ENCODE data around the gene CYP3A4. TPM values are rescaled to one million over a fixed set of nuclear protein-coding genes. Genes with fewer than 3 reads are reported as not detected.

The CYP3A4 gene
- total and polyA plus RNA-seq, 2 of the 13 experiments (the other 11 are each of a cell fraction or from before 2014, with no cell fraction given) = 0.11 to 0.24 TPM

- Histone ChIP-seq H3K27ac (ENCODE audit: extremely low read length, insufficient read depth, low read length) (no peak overlapping the region), H3K4me3 (replicated peaks in 1 of 3; ENCODE audit: insufficient read depth in 1 of 3, low read depth in 2 of 3, low read length in 3 of 3) (no peak overlapping the region), H3K4me2 (ENCODE audit: low read depth, low read length) (no peak overlapping the region), H3K79me2 (ENCODE audit: insufficient read depth, low read length) (no peaks in the 10 kb centered on the region), H4K20me1 (ENCODE audit: insufficient read depth, low read length) (no peaks in the 10 kb centered on the region), H3K27me3 (ENCODE audit: control insufficient read depth in 1 of 2, insufficient read depth in 2 of 2, low read length in 2 of 2) (no peaks in the 10 kb centered on the region), H3K9me3 (ENCODE audit: low read length) (no peaks in the 10 kb centered on the region), H2AFZ (ENCODE audit: low read length) (no peak overlapping the region), H3K9ac (ENCODE audit: insufficient read depth, low read depth, low read length) (no peak overlapping the region), H3K36me3 (replicated peaks in 1 of 2; ENCODE audit: control insufficient read depth in 1 of 2, insufficient read depth in 2 of 2, low read length in 2 of 2) (no peaks in the 10 kb centered on the region), H3K4me1 (ENCODE audit: insufficient read depth, low read length) (peaks cover 47% of the 10 kb centered on the region)
- BruUV-seq (replicated peaks) = no TSS peak
- WGBS (ENCODE audit: low lambda C conversion rate) = 94% methylated on average over 2 of the region's 2 CpGs
- FAIRE-seq (no peak), DNase-seq (ENCODE audit: low spot score) (no peak), ATAC-seq (no peak)
- intact Hi-C loops (cut with micrococcal nuclease; ENCODE audit: unreplicated experiment) (no loop called here), in situ Hi-C loops (cut with HindIII; ENCODE audit: extremely low pct_ligation_motif_present, low pct_unique_long_range_greater_than_20kb) (no loop called here)
- CTCF ChIA-PET (ENCODE audit: low intra/inter-chr PET ratio, low total read pairs) = no interaction called here
- TF ChIP-seq DDIT3 (CRISPR knock-in tag; IDR thresholded peaks at IDR 0.05) = no peak
- TF ChIP-seq ZNF556 (CRISPR knock-in tag; IDR thresholded peaks at IDR 0.05; ENCODE audit: borderline replicate concordance) = no peak
- no peak for TF ChIP-seq ZNF382 (CRISPR knock-in tag; IDR thresholded peaks at IDR 0.05; ENCODE audit: borderline replicate concordance)
- TF ChIP-seq ZNF770 (CRISPR knock-in tag; IDR thresholded peaks at IDR 0.05) = peak; percentile 86
- no peak for TF ChIP-seq MLXIP (CRISPR knock-in tag; IDR thresholded peaks at IDR 0.05; ENCODE audit: borderline replicate concordance)
- peak; percentile 50; the same call in 1 of the 2 replicates for TF ChIP-seq CEBPB (IDR thresholded peaks at IDR 0.05; ENCODE audit: borderline replicate concordance, low read depth, low read length)
- 0 out of 2 replicates have a peak, but pooled peaks have one; percentile 55 for TF ChIP-seq ZNF530 (CRISPR knock-in tag; IDR thresholded peaks at IDR 0.05; ENCODE audit: low read depth)
- no peak for TF ChIP-seq HMGXB4 (CRISPR knock-in tag; IDR thresholded peaks at IDR 0.05; ENCODE audit: borderline replicate concordance in 1 of 2, low read depth in 1 of 2)
- TF ChIP-seq HIVEP1 (CRISPR knock-in tag; IDR thresholded peaks at IDR 0.05) = no peak
- TF ChIP-seq HNRNPK (IDR thresholded peaks at IDR 0.05; ENCODE audit: low read depth, low read length, poor library complexity, severe bottlenecking) = no peak
- TF ChIP-seq HOXA3 (CRISPR knock-in tag; IDR thresholded peaks at IDR 0.05) = no peak
- TF ChIP-seq ZNF121 (CRISPR knock-in tag; IDR thresholded peaks at IDR 0.05) = 0 out of 2 replicates have a peak, but pooled peaks have one; percentile 15
- TF ChIP-seq CEBPG (CRISPR knock-in tag; IDR thresholded peaks at IDR 0.05) = peak; percentile 41; the same call in 1 of the 2 replicates
- POLR2A ChIA-PET = no interaction called here
Measured at GRCh38 chr7:99820408-99821027, 36.5 kb upstream of the CYP3A4 start.

Measured in HepG2 (cell line).